ENCODE measurements around the gene SCAPER. TPM values are rescaled to one million over a fixed set of nuclear protein-coding genes. Genes with fewer than 3 reads are reported as not detected.
A peak's percentile ranks its signal among the peaks of the same experiment; 100 is the strongest.
"Not testable (repeated sequence)": the region's sequence is repeated elsewhere in the genome, so short reads cannot be mapped to it uniquely, and the experiment has no call there.

SCAPER gene
- total RNA-seq, 1 donor from 2014 or later: 20.8 TPM

GRCh38 chr15:76321171-76321570 lies 584.0 kb downstream of the SCAPER start:
- TF ChIP-seq, protein P1, sequence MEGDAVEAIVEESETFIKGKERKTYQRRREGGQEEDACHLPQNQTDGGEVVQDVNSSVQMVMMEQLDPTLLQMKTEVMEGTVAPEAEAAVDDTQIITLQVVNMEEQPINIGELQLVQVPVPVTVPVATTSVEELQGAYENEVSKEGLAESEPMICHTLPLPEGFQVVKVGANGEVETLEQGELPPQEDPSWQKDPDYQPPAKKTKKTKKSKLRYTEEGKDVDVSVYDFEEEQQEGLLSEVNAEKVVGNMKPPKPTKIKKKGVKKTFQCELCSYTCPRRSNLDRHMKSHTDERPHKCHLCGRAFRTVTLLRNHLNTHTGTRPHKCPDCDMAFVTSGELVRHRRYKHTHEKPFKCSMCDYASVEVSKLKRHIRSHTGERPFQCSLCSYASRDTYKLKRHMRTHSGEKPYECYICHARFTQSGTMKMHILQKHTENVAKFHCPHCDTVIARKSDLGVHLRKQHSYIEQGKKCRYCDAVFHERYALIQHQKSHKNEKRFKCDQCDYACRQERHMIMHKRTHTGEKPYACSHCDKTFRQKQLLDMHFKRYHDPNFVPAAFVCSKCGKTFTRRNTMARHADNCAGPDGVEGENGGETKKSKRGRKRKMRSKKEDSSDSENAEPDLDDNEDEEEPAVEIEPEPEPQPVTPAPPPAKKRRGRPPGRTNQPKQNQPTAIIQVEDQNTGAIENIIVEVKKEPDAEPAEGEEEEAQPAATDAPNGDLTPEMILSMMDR (IDR thresholded peaks at IDR 0.05; ENCODE audit: insufficient read depth, low read length, poor library complexity, severe bottlenecking): no peak
- H3K27me3 ChIP-seq (ENCODE audit: control insufficient read depth, insufficient read depth, low read length): peaks cover 7% of the 10 kb centered on the region
- no peak overlapping the region for H3K4me3 ChIP-seq (ENCODE audit: low read depth, low read length)
- DNase-seq (ENCODE audit: low read depth): no peak
- H3K36me3 ChIP-seq (ENCODE audit: control insufficient read depth, insufficient read depth, low read length): no peaks in the 10 kb centered on the region

- DNase-seq (ENCODE audit: low read depth): no peak
- Histone ChIP-seq H3K4me3 (ENCODE audit: low read depth, low read length) (no peak overlapping the region), H3K36me3 (ENCODE audit: control insufficient read depth, insufficient read depth, low read length) (no peaks in the 10 kb centered on the region), H3K27me3 (ENCODE audit: control insufficient read depth, insufficient read depth, low read length) (peaks cover 7% of the 10 kb centered on the region)
- TF ChIP-seq, protein P1 (IDR thresholded peaks at IDR 0.05; ENCODE audit: insufficient read depth, low read length, poor library complexity, severe bottlenecking): no peak
Measured at GRCh38 chr15:76320012-76320411, 585.1 kb downstream of the SCAPER start.

DNA sequence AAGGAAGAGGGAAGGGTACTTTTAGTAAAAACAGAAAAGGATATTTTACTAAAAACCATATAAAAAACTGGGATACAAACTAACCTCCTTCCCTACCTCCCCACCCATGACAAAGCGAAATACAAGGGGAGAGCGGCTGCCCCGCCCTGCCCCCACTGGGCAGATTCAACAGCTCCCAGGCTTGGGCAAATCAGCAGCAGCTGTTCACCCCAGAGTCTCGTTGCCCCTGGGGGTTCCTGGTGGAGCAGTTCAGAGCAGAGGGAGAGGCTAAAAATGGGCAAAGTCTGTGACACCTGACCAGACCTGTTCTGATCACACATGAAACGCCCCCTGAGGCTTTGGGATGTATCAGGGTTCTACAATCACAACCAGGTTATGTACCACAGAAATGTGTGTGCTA lies 591.4 kb downstream of the SCAPER start:
- H3K27me3 ChIP-seq (ENCODE audit: control insufficient read depth, insufficient read depth, low read length): no peaks in the 10 kb centered on the region
- H3K36me3 ChIP-seq (ENCODE audit: control insufficient read depth, insufficient read depth, low read length): no peaks in the 10 kb centered on the region
- DNase-seq (ENCODE audit: low read depth): no peak
- no peak overlapping the region for H3K4me3 ChIP-seq (ENCODE audit: low read depth, low read length)
- TF ChIP-seq, protein P1 (IDR thresholded peaks at IDR 0.05; ENCODE audit: insufficient read depth, low read length, poor library complexity, severe bottlenecking): no peak

GRCh38 chr15:76313175-76313567 lies 592.0 kb downstream of the SCAPER start:
- H3K27me3 ChIP-seq (ENCODE audit: control insufficient read depth, insufficient read depth, low read length); H3K4me3 ChIP-seq (ENCODE audit: low read depth, low read length); H3K36me3 ChIP-seq (ENCODE audit: control insufficient read depth, insufficient read depth, low read length); DNase-seq (ENCODE audit: low read depth): not testable (repeated sequence)

DNA sequence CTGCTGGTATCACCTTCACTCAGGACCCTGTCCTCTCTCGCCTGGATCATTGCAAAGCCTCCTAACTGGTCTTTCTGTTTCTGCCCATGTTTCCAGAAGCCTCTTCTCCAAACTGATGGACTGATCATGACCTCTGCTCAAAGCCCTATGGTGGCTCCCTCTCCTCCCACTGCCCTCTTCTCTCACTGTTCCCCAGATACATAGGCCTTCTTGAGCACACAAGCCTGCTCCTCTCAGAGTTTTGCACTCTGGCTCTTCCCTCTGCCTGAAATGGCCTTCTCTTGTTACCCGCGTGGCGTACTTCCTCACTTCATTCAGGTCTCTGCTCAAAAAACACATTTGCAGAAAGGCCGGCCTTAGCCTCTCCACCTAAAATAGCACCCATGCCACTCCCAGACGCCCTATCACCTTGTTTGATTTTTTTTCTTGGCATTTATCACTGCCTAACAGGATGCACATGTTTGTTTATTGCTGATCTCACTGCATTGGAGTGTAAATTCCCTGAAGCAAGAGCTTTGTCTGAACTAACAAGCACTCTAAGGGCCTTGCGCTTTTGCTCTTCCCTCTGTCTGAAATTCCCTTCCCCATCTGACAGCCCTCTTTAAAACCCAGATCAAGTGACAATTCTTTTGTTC lies 592.5 kb downstream of the SCAPER start:
- TF ChIP-seq, protein P1 (IDR thresholded peaks at IDR 0.05; ENCODE audit: insufficient read depth, low read length, poor library complexity, severe bottlenecking): no peak
- no peak for DNase-seq (ENCODE audit: low read depth)
- H3K4me3 ChIP-seq (ENCODE audit: low read depth, low read length): no peak overlapping the region
- H3K36me3 ChIP-seq (ENCODE audit: control insufficient read depth, insufficient read depth, low read length): no peaks in the 10 kb centered on the region
- no peaks in the 10 kb centered on the region for H3K27me3 ChIP-seq (ENCODE audit: control insufficient read depth, insufficient read depth, low read length)

DNA sequence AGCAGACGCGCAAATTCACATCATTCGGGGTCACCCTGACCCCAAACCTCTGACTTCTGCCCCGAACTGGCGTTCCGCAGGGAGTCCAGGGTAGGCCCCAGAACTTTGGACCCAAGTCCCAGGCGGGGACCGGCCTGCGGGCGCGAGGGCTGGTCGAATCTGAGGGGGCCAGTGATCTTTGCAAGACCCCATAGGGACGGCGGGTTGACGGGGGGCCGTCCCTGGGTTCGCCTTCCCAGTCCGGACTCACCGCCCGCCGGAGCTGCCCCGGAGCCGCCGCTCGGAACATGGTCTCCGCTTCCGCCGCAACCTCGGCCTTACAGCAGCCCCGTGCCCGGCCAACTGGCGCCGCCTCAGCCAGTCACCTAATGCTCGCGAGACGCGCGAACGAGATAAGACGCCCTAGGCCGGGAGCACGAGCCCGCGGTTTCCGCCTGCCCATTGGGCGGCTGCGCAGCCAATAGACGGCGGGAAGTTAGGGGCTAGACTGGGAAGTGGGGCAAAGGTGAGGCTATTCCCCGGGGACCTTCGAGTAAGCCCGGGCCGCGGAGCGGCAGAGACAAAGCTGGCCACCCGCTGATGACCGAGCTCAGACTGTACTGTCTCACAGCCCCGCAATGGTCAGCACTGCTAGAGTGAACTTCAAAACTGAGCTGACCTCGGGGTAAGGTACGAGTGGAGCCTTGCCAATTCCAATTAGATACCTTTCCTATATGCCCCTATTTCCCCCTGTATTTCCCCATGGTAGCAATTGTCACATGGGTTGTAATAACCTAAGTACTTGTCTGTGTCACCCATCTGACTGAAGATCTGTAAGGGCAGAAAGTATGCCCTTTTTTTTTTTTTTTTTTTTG lies 593.8 kb downstream of the SCAPER start, which contains the start of gene ETFA:
Gene ETFA, minus strand, starts transcription at position 370 of the 854 bp plus-strand sequence. Its CDS starts 81 bp downstream, at position 289.
- no peaks in the 10 kb centered on the region for H3K27me3 ChIP-seq (ENCODE audit: control insufficient read depth, insufficient read depth, low read length)
- TF ChIP-seq, protein P1 (IDR thresholded peaks at IDR 0.05; ENCODE audit: insufficient read depth, low read length, poor library complexity, severe bottlenecking): no peak
- H3K4me3 ChIP-seq (ENCODE audit: low read depth, low read length): peak within 1 kb of the TSS; percentile 83
- peak; percentile 81 for DNase-seq (ENCODE audit: low read depth)
- no peaks in the 10 kb centered on the region for H3K36me3 ChIP-seq (ENCODE audit: control insufficient read depth, insufficient read depth, low read length)

All from kidney epithelial cell (primary cell).